GM21447 (cell line): ENCODE results near the gene CYBA.

Experiments
- ATAC-seq: cut with Tn5 transposase; IDR thresholded peaks from one replicate; pipeline ENCODE4 v1.9.1; 2021; ENCODE audit not compliant: unreplicated experiment

Gene CYBA

GRCh38 chr16:88631920-88632586, 18.8 kb downstream of the CYBA start:
- ATAC-seq = no peak

GRCh38 chr16:88631384-88631783, 19.5 kb downstream of the CYBA start:
- no peak for ATAC-seq

GRCh38 chr16:88630941-88631340, 19.9 kb downstream of the CYBA start:
- no peak for ATAC-seq

GRCh38 chr16:88630433-88630832, 20.4 kb downstream of the CYBA start:
- no peak for ATAC-seq

GRCh38 chr16:88629835-88630234, 21.0 kb downstream of the CYBA start:
- ATAC-seq = no peak

GRCh38 chr16:88628512-88628974, 22.3 kb downstream of the CYBA start:
- no peak for ATAC-seq

- no peak for ATAC-seq
Observed at GRCh38 chr16:88627531-88628411, 23.1 kb downstream of the CYBA start.

GRCh38 chr16:88626646-88627045, 24.2 kb downstream of the CYBA start:
- ATAC-seq = no peak

GRCh38 chr16:88624977-88625576, 25.8 kb downstream of the CYBA start:
- ATAC-seq = no peak

- ATAC-seq = no peak
Observed at GRCh38 chr16:88624481-88624880, 26.4 kb downstream of the CYBA start.

GRCh38 chr16:88623858-88624257, 27.0 kb downstream of the CYBA start:
- ATAC-seq = no peak

GRCh38 chr16:88622866-88623265, 28.0 kb downstream of the CYBA start:
- ATAC-seq = no peak

GRCh38 chr16:88622125-88622524, 28.7 kb downstream of the CYBA start:
- ATAC-seq = no peak

GRCh38 chr16:88619859-88620815, 30.7 kb downstream of the CYBA start:
- no peak for ATAC-seq

GRCh38 chr16:88618956-88619667, 31.7 kb downstream of the CYBA start:
- no peak for ATAC-seq

GRCh38 chr16:88618182-88618955, 32.5 kb downstream of the CYBA start:
- no peak for ATAC-seq

GRCh38 chr16:88617268-88618031, 33.4 kb downstream of the CYBA start:
- no peak for ATAC-seq

- no peak for ATAC-seq
Observed at GRCh38 chr16:88616736-88617135, 34.1 kb downstream of the CYBA start.

- ATAC-seq = no peak
Observed at GRCh38 chr16:88616320-88616719, 34.5 kb downstream of the CYBA start.
